Right renal cortex interstitium (tissue), 3 donors: ENCODE measurements around the gene PAXX. TPM values are rescaled to one million over a fixed set of nuclear protein-coding genes. Genes with fewer than 3 reads are reported as not detected.

ENCODE experiments used
- DNase-seq, 3 donors: peaks; one replicate each; pipeline ENCODE4 v3.0.0-alpha.2; 2013; ENCODE audit warnings: low read depth in 3 of 3, low spot score in 2 of 3
- polyA plus RNA-seq, 3 donors: library from polyadenylated mRNA; unstranded; fragments of 120-200 nt; gene quantifications; one replicate each; pipeline ENCODE4 v1.2.1, GENCODE V29; 2013; ENCODE audit not compliant: insufficient read length in 3 of 3

PAXX gene, protein sequence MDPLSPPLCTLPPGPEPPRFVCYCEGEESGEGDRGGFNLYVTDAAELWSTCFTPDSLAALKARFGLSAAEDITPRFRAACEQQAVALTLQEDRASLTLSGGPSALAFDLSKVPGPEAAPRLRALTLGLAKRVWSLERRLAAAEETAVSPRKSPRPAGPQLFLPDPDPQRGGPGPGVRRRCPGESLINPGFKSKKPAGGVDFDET
- 10 to 100 TPM; 22.3 to 27.0 (median 24.4) TPM for polyA plus RNA-seq

DNA sequence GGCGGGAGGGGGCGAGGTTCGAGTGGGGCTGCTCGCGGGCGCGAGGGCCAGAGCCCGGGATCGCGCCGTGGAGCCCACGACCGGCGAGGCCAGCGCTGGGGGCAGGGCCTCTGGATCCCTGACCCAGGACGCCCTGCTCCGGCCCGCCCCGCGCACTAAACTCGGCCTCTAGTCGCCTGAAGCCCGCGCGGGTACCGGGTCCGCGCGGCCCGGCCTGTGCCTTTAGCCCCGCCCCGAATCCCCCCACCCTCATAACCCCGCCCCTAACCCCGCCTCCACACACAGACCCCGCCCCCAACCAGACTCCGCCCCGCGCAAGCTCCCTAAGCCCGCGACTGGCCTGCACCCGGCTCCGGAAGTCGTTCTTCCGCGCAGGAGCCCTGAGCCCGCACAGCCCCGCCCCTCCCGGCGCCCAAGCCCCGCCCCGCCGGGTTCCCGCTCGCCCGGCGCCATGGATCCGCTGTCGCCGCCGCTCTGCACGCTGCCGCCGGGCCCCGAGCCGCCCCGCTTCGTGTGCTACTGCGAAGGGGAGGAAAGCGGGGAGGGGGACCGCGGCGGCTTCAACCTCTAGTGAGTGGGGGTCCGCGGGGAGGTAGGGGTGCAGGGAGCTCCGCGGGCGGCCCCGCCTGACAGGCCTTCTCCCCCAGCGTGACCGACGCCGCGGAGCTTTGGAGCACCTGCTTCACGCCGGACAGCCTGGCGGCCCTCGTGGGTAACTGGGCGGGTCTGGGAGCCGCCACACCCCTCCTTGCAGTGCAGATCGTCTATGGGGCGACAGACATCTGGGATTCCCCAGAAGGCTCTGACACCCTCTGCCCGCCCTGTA is at the start of gene PAXX:
PAXX (plus strand) TSS at position 430 of the 826 bp plus-strand sequence; CDS start at position 452, 22 bp downstream.
- DNase-seq, result peak; percentile 43 to 63 (median 61)

DNA sequence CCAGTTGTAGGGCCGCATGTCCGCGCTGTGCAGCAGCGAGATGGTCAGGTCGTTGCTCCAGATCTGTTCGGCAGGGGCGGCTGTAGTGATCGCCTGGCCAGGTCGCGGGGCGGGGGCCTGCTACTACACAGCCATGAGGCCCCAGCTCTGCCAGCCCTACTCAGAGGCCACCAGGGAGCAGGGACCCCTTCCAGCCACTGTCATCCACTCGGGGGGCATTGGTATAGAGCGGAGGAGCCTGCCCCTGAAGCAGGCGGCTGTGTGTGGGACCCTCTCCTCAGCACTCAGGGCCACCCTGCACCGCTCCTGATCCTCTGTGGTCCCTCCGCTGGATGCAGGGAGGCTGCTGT is 49.4 kb upstream of the PAXX start:
- no peak for DNase-seq

DNA sequence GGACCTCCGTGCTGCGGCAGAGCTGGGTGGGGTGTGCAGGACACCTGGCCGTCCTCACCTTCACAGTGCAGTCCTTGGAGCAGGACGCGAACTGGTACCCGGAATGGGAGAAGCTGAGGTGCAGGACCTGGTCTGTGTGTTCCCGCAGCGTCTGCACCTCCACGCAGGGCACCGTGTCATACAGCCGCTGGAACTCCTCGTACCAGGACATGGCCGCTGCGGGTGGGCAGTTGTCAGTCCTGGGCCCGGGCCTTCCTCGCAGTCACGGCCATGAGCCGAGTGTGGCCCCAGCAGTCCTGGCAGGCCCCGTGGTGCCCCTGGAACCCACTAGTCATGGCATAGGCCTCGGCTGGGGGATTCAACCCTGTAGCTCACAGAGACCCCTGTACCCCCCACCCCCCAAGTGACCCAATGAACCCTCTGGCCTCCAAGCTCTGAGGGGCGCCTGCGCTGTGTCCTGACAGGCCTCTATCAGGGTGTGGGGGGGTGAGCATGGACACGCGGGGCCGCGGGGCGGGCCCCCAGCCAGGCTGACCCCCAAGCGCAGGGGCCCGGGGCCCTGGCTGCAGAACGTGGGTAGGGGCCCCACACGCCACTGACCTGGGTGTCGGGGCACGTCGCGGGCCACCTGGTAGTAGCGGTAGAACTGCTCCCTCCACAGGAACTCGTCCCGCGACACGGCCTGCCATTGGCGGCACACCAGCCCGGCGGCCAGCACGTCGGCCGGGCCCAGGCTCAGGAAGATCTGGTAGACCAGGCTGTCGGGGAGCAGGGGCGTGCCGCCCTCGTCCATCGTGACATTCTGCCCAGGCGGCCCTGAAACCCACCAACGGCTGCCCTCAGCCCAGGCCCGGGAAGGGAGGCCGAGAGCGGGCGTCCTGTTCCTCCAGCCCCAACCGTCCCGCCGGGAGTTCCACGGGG is 48.7 kb upstream of the PAXX start:
- no peak for DNase-seq

DNA sequence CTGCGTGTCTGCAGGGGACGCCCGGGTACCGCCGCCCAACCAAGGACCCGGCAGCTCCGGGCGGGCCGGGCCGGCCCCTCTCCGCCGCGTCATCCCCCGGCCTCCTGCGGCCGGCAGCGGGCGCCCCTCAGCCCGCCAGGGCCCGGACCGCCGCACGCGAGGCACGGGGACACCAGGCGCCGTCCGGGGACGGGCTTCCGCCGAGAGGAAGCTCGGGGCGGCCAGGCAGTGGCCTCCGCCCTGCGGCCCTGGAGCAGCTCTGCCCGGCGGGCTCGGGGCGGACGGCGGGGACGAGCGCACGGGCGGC is 48.1 kb upstream of the PAXX start:
- no peak for DNase-seq

DNA sequence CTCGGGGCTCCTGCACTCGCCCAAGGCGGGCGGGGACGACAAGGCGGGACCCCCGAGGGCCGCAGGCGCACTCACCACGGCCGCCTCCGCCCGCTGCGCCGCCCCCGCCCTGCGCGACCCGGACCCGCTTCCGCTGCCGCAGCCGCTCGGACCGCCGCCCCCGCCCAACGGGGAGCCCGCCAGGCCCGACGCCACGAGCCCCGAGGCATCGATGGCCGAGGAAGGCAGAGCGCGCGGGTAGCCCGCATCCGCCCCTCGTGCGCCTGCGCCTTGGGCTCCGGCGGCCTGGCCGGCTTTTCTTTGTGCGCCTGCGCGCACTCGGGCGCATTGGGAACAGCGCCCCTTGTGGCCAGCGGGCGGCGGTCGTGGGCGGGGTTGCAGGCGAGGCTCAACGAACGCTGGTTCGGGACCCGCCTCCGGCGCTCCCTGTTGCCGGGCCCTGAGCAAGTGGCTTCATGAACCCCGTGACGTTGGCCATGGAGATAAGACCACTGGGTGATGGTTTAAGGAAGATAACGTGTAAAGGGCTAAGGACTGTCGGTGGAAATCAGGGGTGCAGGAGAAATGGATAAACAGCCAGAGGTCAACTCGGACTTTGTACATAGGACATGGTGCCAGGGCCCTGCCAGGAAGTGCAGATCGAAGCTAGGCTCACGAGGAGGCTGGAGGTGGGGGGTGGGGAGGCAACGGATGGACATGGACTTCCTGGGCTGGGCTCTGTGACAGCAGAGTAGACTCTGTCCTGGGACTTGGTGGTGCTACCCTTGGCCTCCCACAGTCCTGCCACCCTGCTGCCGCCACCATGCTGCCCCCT is 47.5 kb upstream of the PAXX start, which contains the start of the genes C8G and FBXW5:
C8G (plus strand) TSS at position 725 of the 814 bp plus-strand sequence; CDS start at position 803, 78 bp downstream.
FBXW5 (minus strand) TSS at position 220 of the 814 bp plus-strand sequence. CDS start 655 bp downstream, outside the sequence.
- peak; percentile 81 to 88 (median 87) for DNase-seq

DNA sequence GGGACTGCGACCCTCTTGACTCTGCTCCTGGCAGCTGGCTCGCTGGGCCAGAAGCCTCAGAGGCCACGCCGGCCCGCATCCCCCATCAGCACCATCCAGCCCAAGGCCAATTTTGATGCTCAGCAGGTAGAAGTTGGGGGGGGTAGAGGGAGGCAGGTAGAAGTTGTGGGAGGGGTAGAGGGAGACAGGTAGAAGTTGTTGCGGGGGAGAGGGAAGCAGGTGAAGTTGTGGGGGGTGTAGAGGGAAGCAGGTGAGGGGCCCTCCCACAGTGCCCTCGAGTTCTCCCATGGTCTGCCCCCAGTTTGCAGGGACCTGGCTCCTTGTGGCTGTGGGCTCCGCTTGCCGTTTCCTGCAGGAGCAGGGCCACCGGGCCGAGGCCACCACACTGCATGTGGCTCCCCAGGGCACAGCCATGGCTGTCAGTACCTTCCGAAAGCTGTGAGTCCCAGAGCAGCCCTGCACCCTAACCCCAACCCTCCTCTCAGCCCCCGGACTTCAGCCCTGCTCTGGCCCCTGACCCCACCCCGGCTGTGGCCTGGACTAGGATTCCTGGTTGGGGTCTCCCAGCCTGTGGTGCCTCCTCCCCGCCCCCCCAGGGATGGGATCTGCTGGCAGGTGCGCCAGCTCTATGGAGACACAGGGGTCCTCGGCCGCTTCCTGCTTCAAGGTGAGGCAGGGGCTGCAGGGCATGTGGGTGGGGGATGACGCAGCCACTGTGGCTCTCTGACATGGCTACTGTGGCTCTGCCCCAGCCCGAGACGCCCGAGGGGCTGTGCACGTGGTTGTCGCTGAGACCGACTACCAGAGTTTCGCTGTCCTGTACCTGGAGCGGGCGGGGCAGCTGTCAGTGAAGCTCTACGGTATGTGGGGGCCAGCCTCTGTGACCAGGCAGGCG is 46.6 kb upstream of the PAXX start:
- no peak for DNase-seq

DNA sequence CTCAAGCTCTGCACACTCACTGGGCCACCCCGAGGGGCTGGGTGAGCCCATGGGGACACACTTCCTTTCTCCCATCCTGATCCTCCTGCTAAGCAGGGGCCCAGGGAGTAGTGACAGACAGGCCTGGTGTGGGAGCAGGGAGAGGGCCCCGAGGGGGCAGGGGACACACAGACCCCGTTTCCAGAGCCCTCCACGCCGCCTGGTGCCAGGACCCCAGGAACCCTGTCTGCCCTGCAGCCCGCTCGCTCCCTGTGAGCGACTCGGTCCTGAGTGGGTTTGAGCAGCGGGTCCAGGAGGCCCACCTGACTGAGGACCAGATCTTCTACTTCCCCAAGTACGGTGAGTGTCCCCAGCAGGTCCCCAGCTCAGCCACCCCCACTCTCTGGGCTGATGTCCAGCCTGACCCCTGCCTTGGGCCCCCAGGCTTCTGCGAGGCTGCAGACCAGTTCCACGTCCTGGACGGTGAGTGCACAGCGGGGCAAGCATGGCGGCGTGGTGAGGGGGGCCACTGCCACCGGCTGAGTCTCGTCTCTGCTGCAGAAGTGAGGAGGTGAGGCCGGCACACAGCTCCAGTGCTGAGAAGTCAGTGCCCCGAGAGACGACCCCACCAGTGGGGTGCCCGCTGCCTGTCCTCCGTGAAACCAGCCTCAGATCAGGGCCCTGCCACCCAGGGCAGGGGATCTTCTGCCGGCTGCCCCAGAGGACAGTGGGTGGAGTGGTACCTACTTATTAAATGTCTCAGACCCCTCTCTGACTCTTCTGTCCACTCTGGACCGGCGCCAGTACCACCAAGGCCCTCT is 45.8 kb upstream of the PAXX start:
- DNase-seq, result no peak

DNA sequence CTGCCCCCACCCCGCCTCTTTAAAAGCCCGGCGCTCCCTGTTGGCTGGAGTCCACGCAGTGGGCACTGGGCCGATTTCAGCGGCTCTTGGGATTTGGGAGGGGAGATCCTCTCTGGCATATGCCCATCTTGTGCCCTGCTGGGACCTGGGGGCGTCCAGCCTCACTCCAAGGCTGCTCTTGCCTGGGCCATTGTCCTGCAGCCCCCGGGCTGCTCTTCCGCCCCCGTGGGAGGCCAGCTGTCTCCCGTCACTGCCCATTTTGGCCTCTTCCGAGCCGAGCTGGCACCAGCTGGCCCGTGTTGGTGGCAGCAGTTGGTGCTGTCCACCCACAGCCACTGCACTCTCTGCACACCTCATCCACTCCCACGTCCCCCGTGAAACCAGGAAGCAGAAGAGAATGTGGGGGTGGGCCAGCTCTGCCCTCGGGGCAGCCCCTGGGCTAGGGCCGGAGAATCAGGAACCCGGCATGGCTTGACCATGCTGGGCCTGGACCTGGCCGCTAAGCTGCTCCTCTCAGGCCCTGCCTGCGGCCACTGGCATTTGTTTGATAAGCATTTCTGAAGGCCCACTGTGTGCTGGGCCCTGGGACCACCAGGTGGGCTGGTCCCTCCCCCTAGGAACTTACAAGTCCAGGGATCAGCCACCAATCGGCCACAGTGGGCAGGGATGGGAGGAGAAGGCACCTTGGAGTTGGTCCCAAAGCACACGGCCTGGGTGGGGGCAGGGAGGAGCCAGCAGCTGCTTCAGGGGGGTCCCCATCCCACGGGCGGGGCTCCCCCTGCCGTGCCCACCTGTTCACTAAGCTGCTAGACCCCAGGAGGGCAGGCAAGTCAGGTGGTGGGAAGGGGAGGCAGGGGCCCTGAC is 45.0 kb upstream of the PAXX start:
- DNase-seq, result no peak

DNA sequence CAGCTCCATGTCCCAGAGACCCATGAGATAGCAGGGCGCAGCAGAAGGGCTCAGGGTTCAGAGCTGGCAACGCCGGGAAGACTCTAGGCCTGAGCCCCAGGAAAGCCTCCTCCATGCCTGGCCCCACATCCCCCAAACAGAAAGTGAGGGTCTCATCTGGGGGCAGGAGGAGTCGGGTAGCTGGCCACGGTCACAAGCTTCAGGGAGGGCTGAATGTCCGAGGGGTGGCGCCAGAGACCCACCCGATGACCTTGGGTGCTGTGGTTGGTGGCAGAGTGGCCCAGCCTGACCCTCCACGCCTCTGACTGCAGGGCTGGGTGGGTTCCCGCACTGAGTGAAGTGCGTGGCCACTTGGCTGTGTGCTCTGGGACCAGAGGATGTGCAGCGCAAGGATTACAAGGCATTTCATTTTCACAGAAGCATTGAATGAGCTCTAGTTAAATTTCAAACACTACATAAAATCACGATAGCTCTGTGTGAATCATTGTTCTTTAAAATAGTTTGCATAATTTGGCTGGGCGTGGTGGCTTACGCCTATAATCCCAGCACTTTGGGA is 44.2 kb upstream of the PAXX start:
- DNase-seq, result no peak

DNA sequence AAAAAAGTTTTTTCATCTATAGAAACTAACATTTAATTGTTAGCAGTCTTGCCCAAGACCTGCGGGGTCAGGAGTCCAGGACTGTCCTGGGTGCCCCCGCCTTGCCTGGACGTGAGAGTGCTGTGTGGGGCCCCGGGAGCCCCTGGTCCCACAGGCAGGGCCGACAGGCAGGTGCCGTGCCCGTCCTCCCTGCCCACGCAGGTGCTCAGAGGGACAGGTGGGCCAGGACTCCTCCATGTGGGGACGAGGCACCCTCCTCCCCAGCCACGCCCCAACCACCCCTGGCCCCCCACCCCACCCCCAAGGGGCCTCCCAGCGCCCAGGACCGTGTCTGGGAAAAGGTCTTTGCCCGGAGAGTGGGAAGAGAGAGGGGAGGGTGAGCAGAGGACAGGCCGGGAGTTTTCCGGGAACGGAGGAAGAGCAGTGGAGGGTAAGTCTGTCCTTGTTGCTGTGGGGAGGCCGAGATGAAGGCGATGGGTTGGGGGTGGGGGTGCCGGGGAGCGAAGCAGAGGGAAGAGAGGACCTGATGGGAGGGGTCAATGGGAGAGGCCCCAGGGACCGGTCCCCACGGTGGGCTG is 42.9 kb upstream of the PAXX start:
- DNase-seq, result no peak

DNA sequence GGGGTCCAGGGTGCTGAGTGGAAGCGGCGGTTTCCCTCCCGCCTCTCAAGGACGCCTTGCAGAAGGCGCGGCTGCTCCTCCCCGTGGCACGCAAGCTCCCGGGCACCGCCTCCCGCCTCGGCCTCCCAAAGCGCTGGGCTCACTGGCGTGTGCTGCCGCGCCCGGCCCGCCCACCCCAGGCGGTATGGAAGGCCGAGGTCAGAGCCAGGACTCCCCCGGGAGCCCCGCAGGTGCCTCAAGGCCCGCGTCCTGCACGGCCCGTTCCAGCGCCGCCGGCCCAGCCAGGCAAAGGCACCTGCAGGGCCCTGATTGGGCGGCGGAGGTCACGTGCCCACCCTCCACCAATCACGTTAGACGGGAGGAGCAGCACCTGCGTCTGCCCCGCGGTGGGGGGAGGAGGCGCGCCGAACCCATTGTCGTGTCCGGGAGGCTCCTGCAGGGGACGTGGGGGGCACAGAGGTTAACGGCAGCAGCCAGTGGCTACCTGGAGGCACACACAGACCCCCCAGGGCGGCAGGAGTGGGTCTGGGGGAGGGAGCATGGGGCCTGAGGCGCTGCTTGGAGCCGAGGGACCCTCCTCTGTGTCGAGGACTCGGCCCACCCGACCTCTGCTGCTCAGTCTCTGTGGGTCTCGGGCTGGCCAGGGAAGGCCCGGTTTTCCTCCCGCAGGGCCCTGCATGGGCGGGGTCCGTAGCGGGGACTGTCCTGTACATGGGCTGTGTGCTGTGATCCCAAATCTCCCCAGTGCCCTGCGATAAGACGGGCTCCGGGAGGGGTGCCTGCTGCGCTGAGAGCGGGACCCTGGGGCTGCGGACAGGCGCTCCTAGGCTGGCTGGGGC is 42.2 kb upstream of the PAXX start:
- DNase-seq, result peak; percentile 67 to 87 (median 77)

DNA sequence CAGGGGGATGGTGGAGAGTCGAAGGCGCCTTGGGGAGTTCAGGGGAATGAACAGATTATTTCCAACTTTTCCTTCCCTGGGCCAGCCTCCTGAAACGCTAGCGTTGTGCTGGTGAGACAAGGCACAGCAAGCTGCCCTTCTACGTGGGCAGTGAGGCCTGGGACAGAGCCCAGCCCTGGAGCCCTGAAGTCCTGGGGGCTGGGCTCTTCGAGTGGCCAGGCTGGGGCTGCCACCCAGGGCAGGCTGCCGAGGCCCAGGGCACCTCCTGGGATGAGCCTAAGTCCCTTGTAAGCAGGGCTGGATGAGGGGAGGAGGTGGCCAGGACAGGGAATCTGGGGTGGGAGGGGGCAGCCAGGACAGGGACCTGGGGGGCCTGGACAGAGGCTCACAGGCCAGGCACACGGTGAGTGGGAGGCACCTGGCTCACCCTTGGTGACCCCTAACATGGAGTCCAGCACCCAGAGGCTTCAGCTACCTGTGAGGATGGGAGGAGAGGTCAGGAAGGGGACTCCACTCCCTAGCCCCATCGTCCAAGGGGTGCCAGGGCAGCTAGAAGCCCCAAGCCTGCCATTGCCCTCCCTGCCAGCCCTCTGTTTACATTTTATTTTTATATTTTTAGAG is 41.5 kb upstream of the PAXX start:
- no peak for DNase-seq

DNA sequence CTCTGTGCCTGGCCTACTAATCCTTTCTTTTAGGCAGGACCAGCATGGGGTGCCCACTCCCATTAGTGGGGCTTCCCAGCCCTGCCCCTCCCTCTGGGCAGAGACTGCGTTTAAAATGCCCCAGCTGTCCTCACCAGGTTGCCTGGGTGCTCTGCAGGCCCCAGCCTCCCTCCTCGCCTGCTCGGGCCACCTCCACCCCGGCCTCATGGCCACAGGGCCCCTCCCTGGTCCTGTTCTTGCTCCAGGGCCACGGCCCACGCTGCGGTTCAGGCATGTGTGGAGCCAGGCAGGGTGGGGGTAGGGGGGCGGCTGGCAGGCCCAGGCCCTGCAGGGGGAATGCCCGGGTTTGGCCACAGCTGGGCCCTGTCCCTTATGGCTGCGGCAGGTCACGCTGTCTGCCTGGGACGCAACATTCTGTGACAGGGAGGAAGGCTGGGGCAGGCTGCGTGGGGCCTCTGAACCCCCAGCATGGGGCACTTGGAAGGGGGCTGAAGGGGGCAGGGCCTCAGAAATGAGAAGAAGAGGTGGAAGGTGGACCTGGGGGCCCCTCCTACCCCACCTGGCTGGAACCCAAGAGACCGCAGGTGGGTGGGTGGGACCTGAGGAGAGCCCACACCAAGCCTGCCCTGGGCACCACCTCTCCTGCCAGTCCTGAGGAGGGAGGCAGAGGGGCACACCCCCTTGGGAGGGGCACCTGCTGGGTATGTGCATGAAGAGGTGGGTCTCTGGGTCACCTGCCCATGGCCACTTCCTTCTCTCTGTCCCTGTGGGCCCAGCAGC is 40.5 kb upstream of the PAXX start, which contains the start of gene LCN12:
LCN12 (plus strand) TSS at position 733 of the 780 bp plus-strand sequence. CDS start 55 bp downstream, outside the sequence.
- DNase-seq, result no peak

DNA sequence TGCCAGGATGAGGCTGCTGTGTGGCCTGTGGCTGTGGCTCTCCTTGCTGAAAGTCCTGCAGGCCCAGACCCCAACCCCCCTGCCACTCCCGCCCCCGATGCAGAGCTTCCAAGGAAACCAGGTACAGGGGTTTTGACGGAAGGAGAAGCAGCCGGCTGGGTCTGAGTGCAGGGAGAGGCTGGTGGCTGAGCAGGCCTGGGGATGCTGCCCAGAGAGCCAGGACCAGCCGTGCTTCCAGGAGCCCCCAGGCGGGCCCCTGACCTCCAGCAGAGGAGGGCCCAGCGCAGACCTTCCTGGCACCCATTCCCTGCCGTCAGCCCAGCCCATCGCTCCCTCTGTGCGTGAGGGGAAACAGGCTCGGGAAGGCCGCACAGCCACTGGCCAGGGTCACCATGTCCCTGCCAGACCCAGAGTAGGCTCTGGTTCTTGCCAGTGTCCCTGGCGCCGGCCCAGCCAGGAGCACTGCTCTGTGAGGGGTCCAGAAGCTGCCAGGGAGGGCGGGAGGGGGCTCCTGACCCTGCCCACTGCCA is 39.8 kb upstream of the PAXX start:
- no peak for DNase-seq
